IMR-90 (cell line): ENCODE measurements around the gene SKA3. TPM values are rescaled to one million over a fixed set of nuclear protein-coding genes. Genes with fewer than 3 reads are reported as not detected.

ENCODE experiments used
- ATAC-seq: fragments of 200-7000 bp; cut with Tn5 transposase; 2 replicates; pipeline ENCODE4 v1.9.1; 2020; ENCODE audit warnings: low read depth, mild to moderate bottlenecking, moderate library complexity
- BruUV-seq: library from RNA; stranded (reverse); fragments of 400-500 nt; replicated peaks from 2 replicates; lab custom pipeline; 2021; lab: Mats Ljungman, UMichigan
- CTCF ChIA-PET: fragments of 300-600 bp; formaldehyde crosslinking; extraction: SDS; loops from one replicate; lab custom pipeline; 2021; ENCODE audit warnings: antibody characterized with exemption; lab: Yijun Ruan, JAX
- POLR2A ChIA-PET: fragments of 300-600 bp; sonication (Branson Sonifier 250); formaldehyde crosslinking; loops from one replicate; lab custom pipeline; 2022; ENCODE audit warnings: antibody characterized with exemption; ENCODE audit not compliant: unreplicated experiment; lab: Charles Lee
- DNase-seq: peaks from one replicate; pipeline ENCODE4 v3.0.0; 2013
- H2AFZ ChIP-seq: replicated peaks from 2 replicates; pipeline ENCODE3; 2013; ENCODE audit warnings: low read length, mild to moderate bottlenecking; ENCODE audit not compliant: poor library complexity
- H2AK5ac ChIP-seq: 2 replicates; pipeline ENCODE4 v1.6.1; 2013; ENCODE audit warnings: low read depth, low read length, inconsistent platforms
- H2AK9ac ChIP-seq: replicated peaks from 2 replicates; pipeline ENCODE3; 2013; ENCODE audit warnings: mild to moderate bottlenecking, low read depth, low read length, moderate library complexity; ENCODE audit not compliant: poor library complexity
- H2BK120ac ChIP-seq: 2 replicates; pipeline ENCODE4 v1.6.1; 2013; ENCODE audit warnings: low read depth, low read length, inconsistent platforms
- H2BK15ac ChIP-seq: 3 replicates; pipeline ENCODE4 v1.6.1; 2013; ENCODE audit warnings: low read depth, low read length, inconsistent platforms
- H2BK20ac ChIP-seq: 2 replicates; pipeline ENCODE4 v1.6.1; 2013; ENCODE audit warnings: low read depth, mild to moderate bottlenecking, inconsistent platforms, low read length, moderate library complexity
- H2BK5ac ChIP-seq: 2 replicates; pipeline ENCODE4 v1.6.1; 2013; ENCODE audit warnings: mild to moderate bottlenecking, low read depth, low read length, inconsistent platforms; ENCODE audit not compliant: poor library complexity, severe bottlenecking
- H3K14ac ChIP-seq: replicated peaks from 2 replicates; pipeline ENCODE4 v1.6.1; 2013; ENCODE audit warnings: low read depth, low read length, inconsistent platforms
- H3K18ac ChIP-seq: 2 replicates; pipeline ENCODE4 v1.6.1; 2013; ENCODE audit warnings: low read depth, low read length, control low read depth
- H3K23ac ChIP-seq: 2 replicates; pipeline ENCODE4 v1.6.1; 2013; ENCODE audit warnings: low read depth, low read length, inconsistent platforms
- H3K27ac ChIP-seq: 2 replicates; pipeline ENCODE4 v1.5.1; 2013; ENCODE audit warnings: mild to moderate bottlenecking, control low read depth, low read length; ENCODE audit not compliant: insufficient read depth
- H3K27me3 ChIP-seq: 2 replicates; pipeline ENCODE4 v1.6.1; 2013; ENCODE audit warnings: low read length; ENCODE audit not compliant: control insufficient read depth, insufficient read depth
- H3K36me3 ChIP-seq: 2 replicates; pipeline ENCODE4 v1.6.1; 2013; ENCODE audit warnings: low read length, mixed read lengths; ENCODE audit not compliant: control insufficient read depth, insufficient read depth
- H3K4ac ChIP-seq: 2 replicates; pipeline ENCODE4 v1.6.1; 2013; ENCODE audit warnings: low read depth, low read length, inconsistent platforms
- H3K4me1 ChIP-seq: 2 replicates; pipeline ENCODE4 v1.6.1; 2013; ENCODE audit warnings: low read length, mixed read lengths; ENCODE audit not compliant: control insufficient read depth, insufficient read depth
- H3K4me2 ChIP-seq: 2 replicates; pipeline ENCODE4 v1.6.1; 2013; ENCODE audit warnings: low read depth, mild to moderate bottlenecking, control low read depth, low read length, moderate library complexity
- H3K4me3 ChIP-seq: 2 replicates; pipeline ENCODE4 v1.5.1; 2013; ENCODE audit warnings: low read depth, mild to moderate bottlenecking, control low read depth, low read length, moderate library complexity; ENCODE audit not compliant: insufficient read depth
- H3K56ac ChIP-seq: 2 replicates; pipeline ENCODE4 v1.6.1; 2013; ENCODE audit warnings: low read length, inconsistent platforms; ENCODE audit not compliant: insufficient read depth; ENCODE audit errors: extremely low read depth
- H3K79me1 ChIP-seq, 2 experiments: 2 replicates each; pipeline ENCODE4 v1.6.1; 2013; ENCODE audit warnings: low read length in 2 of 2, inconsistent platforms in 1 of 2, low read depth in 1 of 2
- H3K9ac ChIP-seq: 2 replicates; pipeline ENCODE4 v1.6.1; 2013; ENCODE audit warnings: low read depth, low read length, control low read depth
- H3K9me1 ChIP-seq: 2 replicates; pipeline ENCODE4 v1.6.1; 2013; ENCODE audit warnings: low read length, inconsistent platforms; ENCODE audit not compliant: insufficient read depth
- H3K9me3 ChIP-seq: 2 replicates; pipeline ENCODE4 v1.6.1; 2013; ENCODE audit warnings: low read length; ENCODE audit not compliant: control insufficient read depth, insufficient read depth
- H4K20me1 ChIP-seq: 2 replicates; pipeline ENCODE4 v1.6.1; 2013; ENCODE audit warnings: low read length, inconsistent platforms; ENCODE audit not compliant: insufficient read depth
- H4K5ac ChIP-seq: 2 replicates; pipeline ENCODE4 v1.6.1; 2013; ENCODE audit warnings: mild to moderate bottlenecking, low read depth, low read length, control low read depth
- H4K8ac ChIP-seq, 2 experiments: 2 replicates each; pipeline ENCODE4 v1.6.1; 2013; ENCODE audit warnings: low read depth in 2 of 2, low read length in 2 of 2, control low read depth in 1 of 2, inconsistent platforms in 1 of 2
- H4K91ac ChIP-seq: 2 replicates; pipeline ENCODE4 v1.6.1; 2013; ENCODE audit warnings: low read depth, low read length, inconsistent platforms; ENCODE audit not compliant: insufficient read depth
- BHLHE40 ChIP-seq: fragments of 150-350 bp; IDR thresholded peaks from 2 replicates; pipeline ENCODE4 v1.6.1; 2016; ENCODE audit warnings: mild to moderate bottlenecking, low read depth, low read length
- CEBPB ChIP-seq: IDR thresholded peaks from 2 replicates; pipeline ENCODE4 v1.6.1; 2012; ENCODE audit warnings: low read depth, low read length, improper control_type of control experiment
- CHD1 ChIP-seq: IDR thresholded peaks from 2 replicates; pipeline ENCODE4 v1.6.1; 2012; ENCODE audit warnings: low read depth, low read length, improper control_type of control experiment
- FOS ChIP-seq: fragments of 150-350 bp; IDR thresholded peaks from 2 replicates; pipeline ENCODE4 v1.6.1; 2016; ENCODE audit warnings: low read depth, low read length
- MAZ ChIP-seq: IDR thresholded peaks from 2 replicates; pipeline ENCODE4 v1.6.1; 2012; ENCODE audit warnings: low read depth, mild to moderate bottlenecking, low read length, improper control_type of control experiment, moderate library complexity, borderline replicate concordance
- NFE2L2 ChIP-seq: fragments of 150-350 bp; IDR thresholded peaks from 2 replicates; pipeline ENCODE4 v1.6.1; 2016; ENCODE audit warnings: low read depth, mild to moderate bottlenecking, low read length
- POLR2A ChIP-seq: IDR thresholded peaks from 2 replicates; pipeline ENCODE4 v1.6.1; 2012; ENCODE audit warnings: mild to moderate bottlenecking, low read depth, low read length
- RAD21 ChIP-seq: IDR thresholded peaks from 2 replicates; pipeline ENCODE4 v1.6.1; 2012; ENCODE audit warnings: low read length, improper control_type of control experiment
- RCOR1 ChIP-seq: IDR thresholded peaks from 2 replicates; pipeline ENCODE4 v1.6.1; 2012; ENCODE audit warnings: mild to moderate bottlenecking, low read length, improper control_type of control experiment; ENCODE audit not compliant: insufficient replicate concordance
- RFX5 ChIP-seq: IDR thresholded peaks from 2 replicates; pipeline ENCODE4 v1.8.0; 2012; ENCODE audit warnings: low read depth, mild to moderate bottlenecking, low read length, moderate library complexity
- SMC3 ChIP-seq: fragments of 150-350 bp; IDR thresholded peaks from 2 replicates; pipeline ENCODE4 v1.6.1; 2016; ENCODE audit warnings: low read depth, mild to moderate bottlenecking, antibody characterized with exemption, low read length, moderate library complexity
- WGBS, 2 experiments: methylation state at CpG; one replicate each; pipeline versions ENCODE4 v1.1.5 to v1.1.7; 2013; ENCODE audit warnings: missing lambda C conversion rate in 2 of 2; ENCODE audit not compliant: insufficient read length in 1 of 2; ENCODE audit errors: extremely low coverage in 2 of 2; 5-methylcytosine and 5-hydroxymethylcytosine counted together
- dilution Hi-C: fragments of 300-500 bp; cut with HindIII; formaldehyde crosslinking; loops from one replicate; pipeline ENCODE4 v1.14.3; 2018; ENCODE audit warnings: low sequenced_read_pairs; ENCODE audit not compliant: unreplicated experiment
- in situ Hi-C: fragments of 300-500 bp; cut with MboI; formaldehyde crosslinking; loops from 3 replicates; pipeline ENCODE4 v1.14.3; 2019; ENCODE audit warnings: low sequenced_read_pairs, inconsistent platforms, mixed read lengths
- intact Hi-C: fragments of 100-400 bp; cut with micrococcal nuclease; formaldehyde crosslinking; loops from 2 replicates; pipeline ENCODE4 v1.10.0; 2022
- polyA plus RNA-seq, 3 experiments: library from polyadenylated mRNA; depleted of rRNA; stranded (reverse); fragments of >200 nt; gene quantifications; 2 replicates each; pipeline ENCODE4 v1.2.3, GENCODE V29; 2012; ENCODE audit warnings: low replicate concordance in 1 of 3
- total RNA-seq: library from RNA; depleted of rRNA; stranded (reverse); fragments of >200 nt; gene quantifications from 2 replicates; pipeline ENCODE4 v1.2.3, GENCODE V29; 2012
- TF ChIP-seq, protein P1 (sequence below): fragments of 150-350 bp; IDR thresholded peaks from 2 replicates; pipeline ENCODE4 v1.6.1; 2016; ENCODE audit warnings: low read depth, mild to moderate bottlenecking, low read length, moderate library complexity, borderline replicate concordance

SKA3 gene
- total and polyA plus RNA-seq, 2 of the 4 experiments (the other 2 are of a cell fraction): 11.7 to 15.6 TPM

DNA sequence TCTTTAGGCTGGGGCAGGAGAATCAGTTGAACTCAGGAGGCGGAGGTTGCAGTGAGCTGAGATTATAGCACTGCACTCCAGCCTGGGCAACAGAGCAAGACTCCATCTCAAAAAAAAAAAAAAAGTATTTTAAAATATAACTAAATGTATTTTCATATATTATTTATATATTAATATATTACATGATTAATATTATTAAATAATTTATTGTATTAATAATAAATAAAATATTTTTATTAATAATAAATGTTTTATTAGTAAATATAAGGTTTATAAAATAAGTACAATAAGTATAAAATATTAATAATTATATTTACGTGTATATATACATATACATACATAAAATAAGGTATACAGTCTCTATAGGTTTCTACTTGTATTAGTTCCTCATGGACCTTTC lies 56.8 kb downstream of the SKA3 start:
- dilution Hi-C loops (no loop called here), intact Hi-C loops (no loop called here)

More for the DNA sequence above, 56.8 kb downstream of the SKA3 start:
- Histone ChIP-seq H3K27ac (no peak overlapping the region), H3K4me1 (no peaks in the 10 kb centered on the region), H2BK5ac (no peak overlapping the region), H3K36me3 (no peaks in the 10 kb centered on the region), H3K9ac (no peak overlapping the region), H2AFZ (no peak overlapping the region), H3K4me3 (no peak overlapping the region), H3K9me1 (0 out of 2 replicates have a peak, but pooled peaks cover 3% of the 10 kb centered on the region), H3K27me3 (no peaks in the 10 kb centered on the region), H4K8ac (no peak overlapping the region), H4K91ac (no peak overlapping the region), H3K56ac (no peak overlapping the region), H2AK5ac (no peak overlapping the region), H2BK120ac (no peak overlapping the region), H2BK15ac (no peak overlapping the region), H4K5ac (no peak overlapping the region), H3K14ac (no peak overlapping the region), H3K79me1 (no peaks in the 10 kb centered on the region), H3K18ac (no peak overlapping the region), H3K4ac (no peak overlapping the region), H4K20me1 (no peaks in the 10 kb centered on the region), H2AK9ac (no peak overlapping the region), H3K4me2 (no peak overlapping the region), H3K9me3 (0 out of 2 replicates have a peak, but pooled peaks cover 2% of the 10 kb centered on the region), H3K23ac (no peak overlapping the region), H2BK20ac (no peak overlapping the region)
- ChIA-PET POLR2A (no interaction called here), CTCF (no interaction called here)
- BruUV-seq: no TSS peak
- ATAC-seq: no peak
- no peak for DNase-seq
- TF ChIP-seq RAD21: no peak
- TF ChIP-seq SMC3: no peak
- TF ChIP-seq POLR2A: no peak
- TF ChIP-seq NFE2L2: no peak
- no peak for TF ChIP-seq FOS
- no peak for TF ChIP-seq CHD1
- TF ChIP-seq RFX5: no peak
- no peak for TF ChIP-seq BHLHE40
- TF ChIP-seq MAZ: no peak
- TF ChIP-seq, protein P1, sequence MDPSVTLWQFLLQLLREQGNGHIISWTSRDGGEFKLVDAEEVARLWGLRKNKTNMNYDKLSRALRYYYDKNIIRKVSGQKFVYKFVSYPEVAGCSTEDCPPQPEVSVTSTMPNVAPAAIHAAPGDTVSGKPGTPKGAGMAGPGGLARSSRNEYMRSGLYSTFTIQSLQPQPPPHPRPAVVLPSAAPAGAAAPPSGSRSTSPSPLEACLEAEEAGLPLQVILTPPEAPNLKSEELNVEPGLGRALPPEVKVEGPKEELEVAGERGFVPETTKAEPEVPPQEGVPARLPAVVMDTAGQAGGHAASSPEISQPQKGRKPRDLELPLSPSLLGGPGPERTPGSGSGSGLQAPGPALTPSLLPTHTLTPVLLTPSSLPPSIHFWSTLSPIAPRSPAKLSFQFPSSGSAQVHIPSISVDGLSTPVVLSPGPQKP: no peak
- TF ChIP-seq RCOR1: no peak
- no peak for TF ChIP-seq CEBPB
- in situ Hi-C loops: no loop called here
- WGBS, 2 experiments: 100% methylated on average over 1 of the region's 2 CpGs; no CpG with 5 or more reads in 1 of the 2 experiments
